NCI-H345 treated with DMSO at 0.1 percent for 48 hours (cell line): ENCODE measurements around the gene ZNF780A.
A peak's percentile ranks its signal among the peaks of the same experiment; 100 is the strongest.
"Not testable (repeated sequence)": the region's sequence is repeated elsewhere in the genome, so short reads cannot be mapped to it uniquely, and the experiment has no call there.

Experiments used
- DNase-seq: peaks from one replicate; lab custom pipeline; 2025; ENCODE audit not compliant: unreplicated experiment; lab: John Stamatoyannopoulos, UW

The ZNF780A gene

DNA sequence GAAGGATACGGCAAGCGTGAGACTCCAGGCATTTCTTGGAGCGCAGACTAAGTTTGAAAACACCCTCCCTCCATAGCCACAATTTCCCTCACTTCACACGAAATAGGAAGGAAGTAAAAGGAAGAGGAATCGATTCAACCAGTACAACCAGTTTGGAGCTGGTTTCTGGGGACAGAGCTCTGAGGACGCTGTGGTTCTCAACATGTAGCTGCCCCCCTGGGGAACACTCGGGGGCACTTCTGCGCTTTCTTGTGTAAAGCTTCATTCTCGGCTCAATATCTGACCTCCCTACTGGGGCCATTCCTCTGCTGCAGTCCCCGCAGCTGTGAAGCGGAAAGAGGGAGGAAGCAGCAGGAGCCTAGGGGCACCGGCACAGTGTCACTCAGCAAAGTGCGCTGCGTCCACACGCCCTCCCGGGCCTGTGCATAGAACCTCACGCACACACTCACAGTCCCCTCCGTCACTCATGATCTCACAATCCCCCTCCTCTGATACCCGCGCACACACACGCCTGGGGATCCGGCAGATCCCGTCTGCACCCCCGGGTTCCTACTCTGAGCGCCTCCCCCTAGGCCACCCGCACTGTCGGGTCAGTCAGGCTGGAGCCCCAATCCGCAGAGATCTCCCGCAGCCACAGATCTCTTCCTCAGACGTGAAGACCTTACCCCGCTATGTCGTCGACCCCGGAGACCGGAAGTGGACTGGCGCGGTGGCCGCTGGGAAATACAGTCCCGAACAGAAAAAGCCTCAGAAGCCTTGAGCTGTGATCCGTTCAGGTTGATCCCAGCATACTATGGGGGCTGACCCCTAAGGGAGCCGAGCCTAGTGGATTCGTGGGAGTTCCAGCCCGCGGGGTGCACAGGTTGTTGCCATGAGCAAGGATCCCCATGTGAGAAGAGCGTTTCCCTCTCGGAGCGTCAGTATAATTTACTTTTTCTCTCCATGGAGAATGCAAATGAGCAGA is at the start of gene ZNF780A:
Gene ZNF780A (minus strand): TSS at position 703 of the 964 bp plus-strand sequence. CDS start 6,190 bp downstream, outside the sequence.
- DNase-seq, result peak; percentile 95

DNA sequence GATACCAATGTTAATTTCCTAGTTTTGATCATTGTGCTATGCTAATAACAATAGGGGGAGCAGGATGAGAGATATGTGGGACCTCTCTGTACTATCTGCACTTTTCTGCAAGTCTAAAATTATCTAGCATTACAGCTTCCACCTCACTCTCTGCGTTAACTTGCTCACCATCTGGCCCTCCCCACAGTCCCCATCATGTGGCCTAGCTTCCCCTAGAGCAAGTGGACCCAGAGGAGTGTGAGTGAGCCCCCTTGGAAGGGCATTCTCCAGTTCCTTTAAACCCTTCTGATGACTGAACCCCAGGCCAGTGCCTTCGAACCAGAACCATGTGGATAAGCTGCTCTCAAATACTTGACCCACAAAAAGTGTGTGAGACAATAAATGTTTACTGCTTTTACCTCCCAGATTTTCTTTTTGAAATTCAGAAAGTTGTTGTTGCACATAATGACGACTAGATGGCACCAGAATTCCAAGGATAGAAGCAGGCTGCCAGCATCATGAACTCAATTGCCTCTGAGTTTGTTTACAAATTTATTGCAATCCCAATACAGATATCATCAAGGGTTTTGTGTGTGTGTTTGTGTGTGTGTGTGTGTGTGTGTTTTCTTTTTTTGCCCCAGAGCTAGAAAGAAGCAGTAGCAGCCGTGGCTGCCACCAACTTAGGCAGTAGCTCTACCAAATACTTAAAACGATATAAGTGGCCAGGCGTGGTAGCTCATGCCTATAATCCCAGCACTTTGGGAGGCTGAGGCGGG is 49.0 kb upstream of the ZNF780A start:
- DNase-seq, result peak; percentile 84

DNA sequence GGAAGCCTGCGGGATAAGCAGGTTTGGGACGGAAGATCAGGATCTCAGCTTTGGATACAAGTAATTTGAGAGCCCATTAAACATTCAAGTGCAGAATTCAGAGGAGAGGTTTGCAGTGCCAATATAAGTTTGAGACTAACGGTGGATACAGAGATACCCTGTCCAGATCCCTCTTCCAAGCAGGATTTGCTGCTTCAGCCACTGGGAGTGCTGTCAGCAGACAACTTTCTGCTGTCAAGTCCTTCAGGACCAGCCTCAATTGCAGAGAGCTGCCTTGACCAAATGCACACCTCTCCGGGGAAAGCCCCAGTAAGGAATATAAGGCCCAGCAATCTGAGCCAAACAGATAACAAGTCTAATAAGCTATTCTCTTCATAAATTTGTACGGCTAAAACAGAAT is 46.1 kb upstream of the ZNF780A start:
- no peak for DNase-seq

DNA sequence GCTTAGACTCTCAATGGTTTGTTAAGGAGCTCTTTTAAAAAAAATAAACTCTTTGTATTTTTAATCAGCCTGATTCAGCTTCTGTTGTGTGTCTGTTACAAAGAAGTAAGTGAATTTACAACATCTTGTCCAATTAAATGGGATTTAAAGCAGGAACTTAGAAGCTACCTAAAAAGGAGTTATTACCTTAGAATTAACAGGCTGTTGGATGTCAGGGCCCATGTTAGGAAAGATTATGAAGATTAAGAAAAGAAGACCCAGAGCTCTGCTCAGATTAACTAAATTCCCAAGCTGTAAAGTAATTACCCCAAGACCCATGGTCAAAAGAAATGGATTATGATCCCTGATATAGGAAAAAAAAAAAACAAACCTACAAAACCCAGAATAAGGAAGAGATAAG is 44.1 kb upstream of the ZNF780A start:
- DNase-seq, result no peak

DNA sequence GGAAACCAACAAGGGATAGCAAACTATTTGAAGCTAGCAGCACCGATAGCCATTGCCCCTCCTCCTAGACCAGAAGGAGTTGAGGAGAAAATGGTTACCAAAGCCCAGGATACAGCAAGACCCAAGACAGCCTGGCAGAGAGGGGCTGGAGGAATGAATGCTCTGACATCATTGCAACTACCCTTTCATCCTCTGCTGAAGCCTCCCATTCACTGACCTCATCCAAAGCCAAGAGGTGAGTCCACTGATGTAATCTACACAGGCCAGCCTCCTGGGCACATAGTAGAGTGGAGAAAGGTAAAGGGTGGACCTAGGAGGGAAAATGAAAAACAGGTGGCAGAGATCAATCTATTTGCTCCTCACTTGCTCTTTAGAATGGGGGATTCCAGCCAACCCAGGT is 42.7 kb upstream of the ZNF780A start:
- no peak for DNase-seq

DNA sequence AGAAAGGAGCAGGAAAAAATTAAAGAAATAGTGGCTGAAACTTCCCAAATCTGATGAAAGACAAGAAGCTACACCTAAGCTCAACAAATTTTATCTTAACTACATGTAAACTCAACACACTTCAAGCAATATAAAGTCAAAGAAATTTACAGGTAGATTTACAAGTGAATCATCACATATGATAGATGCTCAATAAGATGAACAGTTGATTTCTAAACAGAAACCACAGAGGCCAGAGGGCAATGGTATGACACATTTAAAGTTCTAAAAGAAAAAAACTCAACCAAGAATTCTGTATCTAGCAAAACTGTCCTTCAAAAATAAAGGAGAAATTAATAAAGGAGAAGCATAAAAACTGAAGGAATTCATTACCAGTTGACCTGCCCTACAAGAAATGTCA is 39.3 kb upstream of the ZNF780A start:
- no peak for DNase-seq

DNA sequence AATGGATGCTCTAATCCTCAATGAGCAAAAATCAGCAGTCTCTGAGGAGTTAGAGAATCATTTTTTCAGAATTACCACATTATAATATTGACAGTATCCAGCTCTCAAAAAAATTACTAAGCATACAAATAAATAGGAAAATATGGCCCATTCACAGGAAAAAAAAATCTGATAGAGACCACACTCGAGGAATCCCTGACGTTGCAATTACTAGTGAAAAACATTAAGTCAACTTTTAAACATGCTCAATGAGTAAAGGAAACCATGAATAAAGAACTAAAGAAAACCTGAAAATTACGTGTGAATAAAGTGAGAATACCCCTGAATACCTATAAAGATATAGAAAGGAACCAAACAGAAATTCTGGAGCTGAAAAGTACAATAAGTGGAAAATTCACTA is 38.7 kb upstream of the ZNF780A start:
- no peak for DNase-seq

DNA sequence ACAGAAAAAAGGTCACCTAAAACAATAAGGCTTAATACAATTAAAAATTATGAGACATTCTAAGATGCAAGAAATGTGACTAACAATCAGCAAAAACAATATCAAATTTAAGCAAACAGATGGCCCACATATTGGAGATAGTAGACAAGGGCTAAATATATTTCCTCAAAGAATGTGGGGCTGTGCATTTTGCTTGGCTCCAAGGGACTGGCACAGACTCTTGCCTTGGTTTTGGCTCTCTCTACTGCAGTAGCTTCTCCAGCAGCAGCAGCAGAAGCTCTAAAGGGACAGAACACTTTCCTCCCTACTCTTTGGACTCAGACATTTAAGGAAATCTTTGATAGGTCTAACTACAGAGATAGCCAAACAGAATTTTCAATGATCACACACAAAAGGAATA is 38.2 kb upstream of the ZNF780A start:
- no peak for DNase-seq

DNA sequence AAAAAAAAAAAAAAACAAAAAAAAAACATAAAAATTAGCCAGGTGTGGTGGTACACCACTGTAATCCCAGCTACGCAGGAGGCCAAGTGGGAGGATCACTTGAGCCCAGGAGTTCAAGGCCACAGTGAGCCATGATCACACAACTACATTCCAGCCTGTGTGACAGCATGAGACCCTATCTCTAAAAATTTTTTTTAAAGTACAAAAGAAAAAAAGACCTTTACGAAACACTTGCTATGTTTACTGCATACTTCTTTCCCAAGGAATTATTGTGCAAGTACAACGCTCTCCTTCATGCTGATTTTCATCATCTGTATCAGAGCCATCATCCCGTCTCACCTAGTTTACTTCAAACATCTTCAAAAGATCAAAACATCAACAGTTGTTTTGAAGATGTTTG is 28.6 kb upstream of the ZNF780A start:
- no peak for DNase-seq

DNA sequence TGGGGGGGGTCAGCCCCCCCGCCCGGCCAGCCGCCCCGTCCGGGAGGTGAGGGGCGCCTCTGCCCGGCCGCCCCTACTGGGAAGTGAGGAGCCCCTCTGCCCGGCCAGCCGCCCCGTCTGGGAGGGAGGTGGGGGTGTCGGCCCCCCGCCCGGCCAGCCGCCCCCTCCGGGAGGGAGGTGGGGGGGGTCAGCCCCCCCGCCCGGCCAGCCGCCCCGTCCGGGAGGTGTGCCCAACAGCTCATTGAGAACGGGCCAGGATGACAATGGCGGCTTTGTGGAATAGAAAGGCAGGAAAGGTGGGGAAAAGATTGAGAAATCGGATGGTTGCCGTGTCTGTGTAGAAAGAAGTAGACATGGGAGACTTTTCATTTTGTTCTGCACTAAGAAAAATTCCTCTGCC is 27.9 kb upstream of the ZNF780A start:
- DNase-seq, result not testable (repeated sequence)

DNA sequence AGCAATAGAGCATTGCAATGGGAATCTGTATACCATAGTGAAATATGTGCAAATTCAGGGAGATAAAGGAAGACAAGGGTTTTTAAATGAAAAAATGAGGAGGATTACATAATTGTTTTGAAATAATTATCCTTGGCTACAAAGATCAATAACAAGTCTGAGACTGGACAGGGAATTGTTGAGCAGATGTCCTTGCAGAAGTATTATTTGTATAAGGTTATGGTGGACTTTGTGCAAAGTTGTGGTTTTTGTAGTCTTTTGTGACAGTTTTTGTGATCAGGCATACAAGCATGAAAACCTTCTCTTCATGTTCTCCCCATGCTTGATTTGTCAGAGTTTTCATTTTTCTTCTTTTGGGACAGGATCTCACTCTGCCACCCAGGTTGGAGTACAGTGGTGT is 25.3 kb upstream of the ZNF780A start:
- DNase-seq, result no peak

DNA sequence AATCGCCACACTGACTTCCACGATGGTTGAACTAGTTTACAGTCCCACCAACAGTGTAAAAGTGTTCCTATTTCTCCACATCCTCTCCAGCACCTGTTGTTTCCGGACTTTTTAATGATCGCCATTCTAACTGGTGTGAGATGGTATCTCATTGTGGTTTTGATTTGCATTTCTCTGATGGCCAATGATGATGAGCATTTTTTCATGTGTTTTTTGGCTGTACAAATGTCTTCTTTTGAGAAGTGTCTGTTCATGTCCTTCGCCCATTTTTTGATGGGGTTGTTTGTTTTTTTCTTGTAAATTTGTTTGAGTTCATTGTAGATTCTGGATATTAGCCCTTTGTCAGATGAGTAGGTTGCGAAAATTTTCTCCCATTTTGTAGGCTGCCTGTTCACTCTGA is 23.4 kb upstream of the ZNF780A start:
- DNase-seq, result not testable (repeated sequence)

DNA sequence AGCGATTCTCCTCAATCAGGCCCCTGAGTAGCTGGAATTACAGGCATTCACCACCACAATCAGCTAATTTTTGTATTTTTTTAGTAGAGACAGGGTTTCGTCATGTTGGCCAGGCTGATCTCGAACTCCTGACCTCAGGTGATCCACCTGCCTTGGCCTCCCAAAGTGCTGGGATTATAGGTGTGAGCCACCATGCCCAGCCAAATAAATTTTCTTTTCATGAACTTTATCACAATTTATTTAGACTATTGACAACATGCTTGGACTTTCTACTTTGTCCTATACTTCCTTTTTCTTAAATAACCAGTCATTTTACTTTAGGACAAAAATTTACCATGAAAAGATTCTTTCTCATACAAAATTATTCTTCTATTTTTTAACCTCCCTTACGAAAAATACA is 21.5 kb upstream of the ZNF780A start:
- not testable (repeated sequence) for DNase-seq

DNA sequence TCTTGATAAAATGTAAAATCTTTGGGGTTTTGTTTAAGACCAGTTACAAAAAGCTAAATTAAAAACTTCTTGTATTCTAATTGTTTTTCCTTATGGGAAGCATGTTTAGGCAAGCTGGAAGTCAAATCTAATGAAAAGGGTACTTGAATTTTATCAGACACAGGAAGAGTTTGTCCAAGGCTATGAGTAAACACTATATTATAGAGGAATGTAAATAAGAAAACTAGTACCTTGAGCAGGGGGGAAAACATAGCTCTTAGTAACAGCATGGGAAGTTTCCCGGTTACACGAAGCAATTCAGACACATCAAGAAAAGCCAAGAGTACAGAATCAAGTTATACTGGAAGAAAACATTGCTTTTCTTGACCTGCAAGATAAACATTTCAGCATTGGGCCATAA is 19.8 kb upstream of the ZNF780A start:
- DNase-seq, result no peak

DNA sequence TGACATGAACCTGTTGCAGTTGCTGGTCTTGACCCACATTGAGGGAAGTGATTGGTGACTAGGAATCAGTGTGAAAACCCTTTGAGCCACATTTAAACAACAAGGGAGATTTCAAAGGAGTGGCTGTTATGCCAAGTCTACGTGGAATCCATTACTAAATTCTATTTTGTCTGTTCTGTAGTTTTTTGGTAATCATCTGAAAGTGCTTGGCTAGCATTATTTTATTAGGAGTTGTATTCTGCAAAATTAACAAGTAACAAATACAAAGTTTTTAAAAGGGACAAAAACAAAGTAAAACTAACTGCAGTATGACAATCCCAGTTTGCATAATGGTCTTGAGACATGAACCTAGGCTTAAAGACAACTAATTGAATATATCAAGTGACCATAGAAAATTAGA is 14.0 kb upstream of the ZNF780A start:
- no peak for DNase-seq

DNA sequence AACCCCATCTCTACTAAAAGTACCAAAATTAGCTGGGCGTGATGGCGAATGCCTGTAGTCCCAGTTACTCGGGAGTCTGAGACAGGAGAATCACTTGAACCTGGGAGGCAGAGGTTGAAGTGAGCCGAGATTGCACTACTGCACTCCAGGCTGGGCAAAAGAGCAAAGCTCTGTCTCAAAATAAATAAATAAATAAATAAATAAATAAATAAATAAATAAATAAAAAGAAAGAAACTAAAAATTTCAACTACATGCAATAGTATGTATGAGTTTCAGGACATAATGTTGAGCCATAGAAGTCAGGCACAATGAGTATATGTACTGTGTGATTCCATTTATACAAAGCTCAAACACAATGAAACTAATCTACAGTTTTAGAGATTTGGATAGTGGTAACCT is 12.9 kb upstream of the ZNF780A start:
- DNase-seq, result no peak

DNA sequence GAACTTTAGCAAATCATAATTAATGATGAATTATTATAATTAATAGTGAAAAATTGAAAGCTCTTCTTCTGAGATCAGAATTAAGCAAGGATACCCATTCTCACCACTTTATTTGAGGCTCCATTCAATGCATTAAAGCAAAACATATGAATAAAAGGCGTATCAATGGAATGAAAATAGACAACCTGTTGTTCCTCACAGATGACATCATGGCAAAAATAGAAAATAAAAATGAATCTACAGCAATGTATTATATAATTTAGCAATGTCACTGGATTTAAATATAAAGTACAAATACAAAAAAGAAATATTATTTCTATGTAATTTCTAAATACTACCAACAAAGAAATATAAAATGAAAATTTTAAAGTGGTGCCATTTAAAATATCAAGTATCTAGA is 11.1 kb upstream of the ZNF780A start:
- DNase-seq, result no peak

DNA sequence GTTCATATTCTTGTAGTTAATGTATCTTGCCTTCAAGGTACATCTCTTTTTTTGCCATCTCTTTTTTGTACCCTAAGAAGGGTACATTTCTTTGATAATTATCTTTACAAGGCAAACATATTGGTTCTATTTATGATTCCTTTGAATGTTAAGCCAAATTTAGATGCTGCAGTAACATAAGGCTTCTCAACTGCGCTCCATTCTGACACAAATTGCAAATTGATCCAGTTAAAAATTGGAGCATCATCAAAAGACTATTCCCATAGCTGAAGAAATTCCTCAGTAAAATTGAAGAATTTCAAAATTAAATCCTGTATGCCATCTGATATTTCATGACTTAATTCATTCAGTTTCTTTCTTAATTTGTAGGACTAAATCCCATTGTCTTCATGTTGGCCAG is 2.7 kb upstream of the ZNF780A start:
- no peak for DNase-seq

DNA sequence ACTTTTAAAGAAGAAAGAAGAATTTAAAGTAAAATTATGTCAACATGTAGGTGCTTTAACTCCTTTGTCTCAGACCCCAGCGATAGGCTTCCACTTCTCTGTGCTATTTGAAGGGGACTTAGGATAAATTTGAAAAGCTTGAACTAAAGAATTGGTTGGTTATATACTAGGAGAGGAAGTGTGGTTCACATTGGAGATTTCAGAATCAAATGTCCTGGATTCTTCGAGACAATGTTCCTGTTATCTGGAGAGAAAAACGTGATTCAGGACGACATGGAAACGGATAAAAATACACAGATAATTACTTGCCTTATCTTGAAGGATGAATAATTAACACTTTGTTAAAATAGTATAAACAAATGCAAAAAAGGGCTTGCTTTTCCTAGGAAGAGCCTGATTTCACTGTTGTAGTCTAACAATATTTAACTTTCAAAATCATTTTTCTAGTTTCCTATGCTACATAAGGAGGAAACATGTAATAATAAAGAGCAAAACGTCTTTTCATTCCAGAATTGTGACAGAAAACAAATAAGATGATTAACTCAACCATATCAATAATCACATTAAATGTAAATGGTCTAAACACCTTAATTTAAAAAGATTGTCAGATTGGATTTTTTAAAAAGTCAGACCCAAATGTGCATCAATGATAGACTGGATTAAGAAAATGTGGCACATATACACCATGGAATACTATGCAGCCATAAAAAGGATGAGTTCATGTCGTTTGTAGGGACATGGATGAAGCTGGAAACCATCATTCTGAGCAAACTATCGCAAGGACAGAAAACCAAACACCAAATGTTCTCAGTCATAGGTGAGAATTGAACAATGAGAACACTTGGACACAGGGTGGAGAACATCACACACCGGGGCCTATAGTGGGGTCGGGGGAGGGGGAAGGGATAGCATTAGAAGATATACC is 724 bp upstream of the ZNF780A start:
- peak; percentile 60 for DNase-seq

DNA sequence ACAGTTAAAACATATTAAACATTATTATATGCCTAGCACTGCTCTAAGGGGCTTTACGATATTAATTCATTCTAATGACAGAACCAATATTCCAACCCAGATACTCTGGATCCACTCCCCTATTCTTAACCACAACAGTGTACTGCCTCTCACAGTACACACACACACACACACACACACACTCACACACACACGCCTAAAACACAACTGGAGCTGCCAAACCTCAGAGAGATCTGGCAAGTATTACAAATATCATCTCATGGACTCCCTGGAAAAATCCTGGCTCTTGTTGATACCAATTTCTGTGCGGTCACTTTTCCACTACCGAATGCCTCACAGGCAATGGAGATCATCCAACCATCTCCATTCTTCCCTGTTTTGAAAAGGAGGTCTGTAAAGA is 1.3 kb downstream of the ZNF780A start:
- no peak for DNase-seq
